ENCODE data around the gene DPY19L3. TPM values are rescaled to one million over a fixed set of nuclear protein-coding genes. Genes with fewer than 3 reads are reported as not detected.

The DPY19L3 gene
- 23.1 and 26.2 TPM in 2 replicates for total RNA-seq

GRCh38 chr19:32405431-32406160 is at the start of gene DPY19L3:
TSS of gene DPY19L3 (plus strand) at chr19:32405770. CDS start at chr19:32408254, 2,484 bp downstream.

Other genes starting within 250 kb of the DPY19L3 start
- 8.9 and 12.0 TPM in 2 replicates for gene ZNF507, start 60.2 kb upstream of the DPY19L3 start, total RNA-seq
- gene PDCD5, start 175.4 kb downstream of the DPY19L3 start, total RNA-seq = 57.9 and 58.0 TPM in 2 replicates

All from dermis lymphatic vessel endothelial cell (primary cell).